Smooth muscle cell (in vitro differentiated cells): ENCODE measurements around the gene EIF2D. TPM values are rescaled to one million over a fixed set of nuclear protein-coding genes. Genes with fewer than 3 reads are reported as not detected.

Source experiments
- DNase-seq: peaks from one replicate; lab custom pipeline; 2025; ENCODE audit not compliant: unreplicated experiment; lab: John Stamatoyannopoulos, UW
- H2AFZ ChIP-seq: fragments of 200-600 bp; sonication (generic); 2 replicates; pipeline ENCODE4 v1.6.0; 2016; ENCODE audit warnings: antibody characterized with exemption, low read depth, mild to moderate bottlenecking
- H3F3A ChIP-seq: fragments of 200-600 bp; sonication (generic); 2 replicates; pipeline ENCODE4 v1.6.0; 2017; ENCODE audit warnings: antibody characterized with exemption, low read depth
- H3K27ac ChIP-seq: fragments of 200-600 bp; sonication (generic); 2 replicates; pipeline ENCODE4 v1.5.1; 2016; ENCODE audit warnings: low read depth, mild to moderate bottlenecking
- H3K27me3 ChIP-seq: fragments of 200-600 bp; sonication (generic); 2 replicates; pipeline ENCODE4 v1.6.1; 2016; ENCODE audit warnings: low read depth, mild to moderate bottlenecking
- H3K36me3 ChIP-seq: fragments of 200-600 bp; sonication (generic); 2 replicates; pipeline ENCODE4 v1.5.1; 2016; ENCODE audit warnings: low read depth
- H3K4me1 ChIP-seq: fragments of 200-600 bp; sonication (generic); 2 replicates; pipeline ENCODE4 v1.5.1; 2016; ENCODE audit warnings: low read depth
- H3K4me2 ChIP-seq: fragments of 200-600 bp; sonication (generic); 2 replicates; pipeline ENCODE4 v1.6.0; 2016; ENCODE audit warnings: mild to moderate bottlenecking
- H3K4me3 ChIP-seq: fragments of 200-600 bp; sonication (generic); 2 replicates; pipeline ENCODE4 v1.5.1; 2016; ENCODE audit warnings: mild to moderate bottlenecking
- H3K79me2 ChIP-seq: fragments of 200-600 bp; sonication (generic); 2 replicates; pipeline ENCODE4 v1.6.0; 2016; ENCODE audit warnings: low read depth, mild to moderate bottlenecking
- H3K9ac ChIP-seq: fragments of 200-600 bp; sonication (generic); 2 replicates; pipeline ENCODE4 v1.6.0; 2016; ENCODE audit warnings: low read depth
- H3K9me3 ChIP-seq: fragments of 200-600 bp; sonication (generic); replicated peaks from 2 replicates; pipeline ENCODE4 v1.5.1; 2016; ENCODE audit warnings: low read depth
- H4K20me1 ChIP-seq: fragments of 200-600 bp; sonication (generic); 2 replicates; pipeline ENCODE4 v1.6.0; 2016; ENCODE audit warnings: low read depth
- WGBS: methylation state at CpG from one replicate; pipeline ENCODE4 v1.1.7; 2016; ENCODE audit warnings: low lambda C conversion rate; 5-methylcytosine and 5-hydroxymethylcytosine counted together
- polyA plus RNA-seq: library from polyadenylated mRNA; unstranded; fragments of >200 nt; fragmentation: Nextera tagmentation; extraction: Ambion mirVana; gene quantifications from 2 replicates; pipeline ENCODE4 v1.2.1, GENCODE V29; 2016
- total RNA-seq: library from RNA; depleted of rRNA; stranded (reverse); fragments of >200 nt; gene quantifications from 2 replicates; pipeline ENCODE4 v1.2.3, GENCODE V29; 2014
- TF ChIP-seq, protein P1 (sequence below): fragments of 200-600 bp; sonication (generic); IDR thresholded peaks from 2 replicates; pipeline ENCODE4 v1.5.1; 2017; ENCODE audit warnings: borderline replicate concordance, mild to moderate bottlenecking, antibody characterized with exemption; ENCODE audit not compliant: insufficient read depth, poor library complexity, severe bottlenecking

EIF2D gene
- total and polyA plus RNA-seq, 2 experiments from 2014 or later: 22.8 to 28.9 TPM

DNA sequence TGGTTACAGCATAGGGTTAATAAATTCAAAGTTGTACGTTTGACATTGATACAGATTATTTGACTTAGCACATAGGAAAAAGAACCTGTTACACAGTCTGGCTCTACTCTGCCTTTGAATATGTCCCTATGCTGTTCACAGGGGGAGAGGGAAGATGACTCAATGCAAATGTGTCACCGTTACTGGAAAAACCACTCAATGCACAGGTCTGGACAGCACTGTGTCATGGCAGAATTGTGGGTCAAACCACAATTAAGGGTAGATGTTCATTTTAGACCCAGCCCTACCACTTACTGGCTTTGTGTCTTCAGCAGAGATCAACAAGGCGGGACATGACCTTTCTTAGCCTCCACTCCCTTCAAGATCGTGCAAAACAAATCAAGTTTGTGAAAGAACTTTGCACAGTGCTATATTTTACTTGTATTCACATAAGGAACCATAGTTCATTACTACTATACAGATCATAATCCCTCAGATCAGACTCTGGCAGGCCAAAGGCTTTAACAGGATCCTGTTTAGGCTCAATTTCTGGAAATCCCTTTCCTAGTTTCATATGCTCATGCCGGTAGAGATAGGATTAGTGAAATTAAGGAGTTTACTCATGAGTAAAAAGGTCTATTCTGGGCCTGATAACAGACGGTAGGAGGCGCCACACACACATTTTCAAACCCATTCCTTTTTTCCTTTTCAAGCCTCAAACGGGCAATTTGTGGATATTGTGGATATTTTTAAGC, 22.1 kb downstream of the EIF2D start:
- Histone ChIP-seq H2AFZ (no peak overlapping the region), H3K4me2 (peak overlapping the region; percentile 67), H3K27me3 (no peaks in the 10 kb centered on the region), H3K4me1 (peaks cover 35% of the 10 kb centered on the region), H3F3A (peaks cover 22% of the 10 kb centered on the region), H3K9ac (no peak overlapping the region), H4K20me1 (no peaks in the 10 kb centered on the region), H3K9me3 (no peaks in the 10 kb centered on the region), H3K36me3 (no peaks in the 10 kb centered on the region), H3K27ac (peak overlapping the region; percentile 92), H3K4me3 (no peak overlapping the region), H3K79me2 (no peaks in the 10 kb centered on the region)
- 17% methylated on average over 8 of the region's 8 CpGs for WGBS
- TF ChIP-seq, protein P1, sequence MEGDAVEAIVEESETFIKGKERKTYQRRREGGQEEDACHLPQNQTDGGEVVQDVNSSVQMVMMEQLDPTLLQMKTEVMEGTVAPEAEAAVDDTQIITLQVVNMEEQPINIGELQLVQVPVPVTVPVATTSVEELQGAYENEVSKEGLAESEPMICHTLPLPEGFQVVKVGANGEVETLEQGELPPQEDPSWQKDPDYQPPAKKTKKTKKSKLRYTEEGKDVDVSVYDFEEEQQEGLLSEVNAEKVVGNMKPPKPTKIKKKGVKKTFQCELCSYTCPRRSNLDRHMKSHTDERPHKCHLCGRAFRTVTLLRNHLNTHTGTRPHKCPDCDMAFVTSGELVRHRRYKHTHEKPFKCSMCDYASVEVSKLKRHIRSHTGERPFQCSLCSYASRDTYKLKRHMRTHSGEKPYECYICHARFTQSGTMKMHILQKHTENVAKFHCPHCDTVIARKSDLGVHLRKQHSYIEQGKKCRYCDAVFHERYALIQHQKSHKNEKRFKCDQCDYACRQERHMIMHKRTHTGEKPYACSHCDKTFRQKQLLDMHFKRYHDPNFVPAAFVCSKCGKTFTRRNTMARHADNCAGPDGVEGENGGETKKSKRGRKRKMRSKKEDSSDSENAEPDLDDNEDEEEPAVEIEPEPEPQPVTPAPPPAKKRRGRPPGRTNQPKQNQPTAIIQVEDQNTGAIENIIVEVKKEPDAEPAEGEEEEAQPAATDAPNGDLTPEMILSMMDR: peak; percentile 67
- DNase-seq: no peak

DNA sequence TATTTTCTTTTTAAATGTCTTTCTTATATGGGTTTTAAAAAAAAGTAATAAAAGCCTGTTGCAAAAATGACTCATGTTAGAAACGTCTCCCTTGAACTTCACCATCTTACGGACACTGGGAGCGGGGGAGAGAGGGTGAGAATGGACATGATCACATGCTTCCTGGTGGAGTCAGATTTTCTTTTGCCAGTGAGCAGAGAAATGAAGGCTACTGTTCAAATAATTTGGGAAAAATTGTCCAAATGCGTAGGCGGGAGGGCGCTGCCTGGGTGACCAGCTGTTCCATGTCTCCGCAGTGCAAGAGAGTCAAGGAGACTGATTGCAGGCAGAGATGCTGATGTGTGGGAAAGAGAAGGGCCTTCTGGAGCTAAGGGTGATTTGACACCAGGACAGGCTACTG, 23.1 kb downstream of the EIF2D start:
- H3K4me3 ChIP-seq: no peak overlapping the region
- no peak overlapping the region for H2AFZ ChIP-seq
- 27% methylated on average over 7 of the region's 7 CpGs for WGBS
- H3K4me2 ChIP-seq: peak overlapping the region; percentile 77
- peak overlapping the region; percentile 47 for H3K9ac ChIP-seq
- H3K36me3 ChIP-seq: no peaks in the 10 kb centered on the region
- no peaks in the 10 kb centered on the region for H3K9me3 ChIP-seq
- DNase-seq: peak; percentile 7
- H4K20me1 ChIP-seq: no peaks in the 10 kb centered on the region
- H3K27me3 ChIP-seq: no peaks in the 10 kb centered on the region
- no peaks in the 10 kb centered on the region for H3K79me2 ChIP-seq
- peaks cover 35% of the 10 kb centered on the region for H3K4me1 ChIP-seq
- TF ChIP-seq, protein P1: no peak
- peak overlapping the region; percentile 92 for H3K27ac ChIP-seq
- peaks cover 22% of the 10 kb centered on the region for H3F3A ChIP-seq

GRCh38 chr1:206588492-206588891, 23.8 kb downstream of the EIF2D start:
- H4K20me1 ChIP-seq: no peaks in the 10 kb centered on the region
- whole genome bisulfite sequencing: 41% methylated on average over 6 of the region's 6 CpGs
- peak overlapping the region; percentile 92 for H3K27ac ChIP-seq
- H3K36me3 ChIP-seq: no peaks in the 10 kb centered on the region
- H3K9ac ChIP-seq: peak overlapping the region; percentile 34
- no peak for DNase-seq
- TF ChIP-seq, protein P1: no peak
- no peaks in the 10 kb centered on the region for H3K9me3 ChIP-seq
- no peak overlapping the region for H2AFZ ChIP-seq
- no peak overlapping the region for H3K4me3 ChIP-seq
- peaks cover 22% of the 10 kb centered on the region for H3F3A ChIP-seq
- peak overlapping the region; percentile 77 for H3K4me2 ChIP-seq
- no peaks in the 10 kb centered on the region for H3K79me2 ChIP-seq
- peaks cover 35% of the 10 kb centered on the region for H3K4me1 ChIP-seq
- no peaks in the 10 kb centered on the region for H3K27me3 ChIP-seq

- Histone ChIP-seq H3K4me2 (peak overlapping the region; percentile 77), H3K4me1 (peaks cover 35% of the 10 kb centered on the region), H3K9me3 (no peaks in the 10 kb centered on the region), H3F3A (peaks cover 22% of the 10 kb centered on the region), H3K9ac (peak overlapping the region; percentile 34), H4K20me1 (no peaks in the 10 kb centered on the region), H2AFZ (no peak overlapping the region), H3K27me3 (no peaks in the 10 kb centered on the region), H3K27ac (peak overlapping the region; percentile 92), H3K36me3 (no peaks in the 10 kb centered on the region), H3K79me2 (no peaks in the 10 kb centered on the region), H3K4me3 (no peak overlapping the region)
- TF ChIP-seq, protein P1: no peak
- DNase-seq: no peak
- WGBS: 94% methylated on average over 14 of the region's 14 CpGs
Measured at GRCh38 chr1:206587904-206588303, 24.4 kb downstream of the EIF2D start.
